Breast epithelium (tissue), 4 donors: Measurements from ENCODE around the gene AK5. TPM values are rescaled to one million over a fixed set of nuclear protein-coding genes. Genes with fewer than 3 reads are reported as not detected.

Source experiments
- DNase-seq, 2 donors: peaks; one replicate each; pipeline ENCODE4 v3.0.0-alpha.2; 2019; ENCODE audit warnings: low spot score in 2 of 2
- H3K27ac ChIP-seq, 2 donors: fragments of 200-600 bp; sonication (generic) in 1 of 2; one replicate each; pipeline ENCODE4 v1.5.1; 2016 to 2019; ENCODE audit warnings: mild to moderate bottlenecking in 1 of 2
- H3K27me3 ChIP-seq, 2 donors: fragments of 200-600 bp; sonication (generic) in 1 of 2; one replicate each; pipeline versions ENCODE4 v1.5.1 to v1.6.0; 2017 to 2019; ENCODE audit warnings: control low read depth in 1 of 2, mild to moderate bottlenecking in 1 of 2
- H3K36me3 ChIP-seq: fragments of 200-600 bp; one replicate; pipeline ENCODE4 v1.5.1; 2019
- H3K4me1 ChIP-seq, 2 donors: fragments of 200-600 bp; sonication (generic); one replicate each; pipeline ENCODE4 v1.5.1; 2016 to 2019; ENCODE audit warnings: control low read depth in 1 of 2
- H3K4me3 ChIP-seq, 3 donors: fragments of 200-600 bp; sonication (generic); 1 replicate in 2 of 3; 2 replicates in 1 of 3; pipeline ENCODE4 v1.5.1; 2016 to 2019; ENCODE audit warnings: mild to moderate bottlenecking in 3 of 3, moderate library complexity in 2 of 3
- H3K9me3 ChIP-seq, 2 donors: fragments of 200-600 bp; sonication (generic) in 1 of 2; one replicate each; pipeline ENCODE4 v1.5.1; 2016 to 2019; ENCODE audit warnings: control low read depth in 1 of 2
- CTCF ChIP-seq, 3 donors: fragments of 450-650 bp; IDR thresholded peaks; one replicate each; pipeline ENCODE4 v1.5.1; 2016 to 2017; ENCODE audit warnings: antibody characterized with exemption in 3 of 3, mild to moderate bottlenecking in 3 of 3, moderate library complexity in 3 of 3
- POLR2A ChIP-seq: fragments of 450-650 bp; IDR thresholded peaks from one replicate; pipeline ENCODE4 v1.6.1; 2016; ENCODE audit warnings: antibody characterized with exemption, mild to moderate bottlenecking, moderate library complexity
- POLR2AphosphoS5 ChIP-seq, 3 donors: sonication (generic); formaldehyde crosslinking; IDR thresholded peaks; one replicate each; pipeline ENCODE4 v1.6.1; 2017; ENCODE audit warnings: antibody characterized with exemption in 3 of 3
- intact Hi-C: fragments of 100-400 bp; cut with DNase I; formaldehyde crosslinking; loops from one replicate; pipeline ENCODE4 v1.15.1; 2023; ENCODE audit warnings: low total_unique reads
- total RNA-seq, 3 donors: library from RNA; depleted of rRNA; stranded (reverse); fragments of >200 nt; gene quantifications; one replicate each; pipeline ENCODE4 v1.1.0, GENCODE V29; 2016

The AK5 gene
- total RNA-seq, 3 donors from 2014 or later: under 0.01 to 111 (median 30.8) TPM

- Histone ChIP-seq H3K9me3 (peaks cover 0 to 5% of the 10 kb centered on the region in 2 donors), H3K4me3 (no peak overlapping the region), H3K27ac (no peak overlapping the region), H3K36me3 (no peaks in the 10 kb centered on the region), H3K4me1 (no peaks in the 10 kb centered on the region), H3K27me3 (no peaks in the 10 kb centered on the region)
- TF ChIP-seq POLR2A (no peak), CTCF (IDR thresholded peaks at IDR 0.05) (no peak), POLR2AphosphoS5 (IDR thresholded peaks at IDR 0.05) (no peak)
- intact Hi-C loops: no loop called here
- DNase-seq: no peak
These were observed 51.7 kb downstream of the AK5 start for GRCh38 chr1:77333501-77333900.

GRCh38 chr1:77336729-77337128, 54.9 kb downstream of the AK5 start:
- intact Hi-C loops: no loop called here
- Histone ChIP-seq H3K36me3 (no peaks in the 10 kb centered on the region), H3K9me3 (peaks cover 0 to 5% of the 10 kb centered on the region in 2 donors), H3K27ac (no peak overlapping the region), H3K4me3 (no peak overlapping the region), H3K4me1 (no peaks in the 10 kb centered on the region), H3K27me3 (no peaks in the 10 kb centered on the region)
- DNase-seq: no peak
- TF ChIP-seq POLR2AphosphoS5 (IDR thresholded peaks at IDR 0.05): no peak
- no peak for TF ChIP-seq POLR2A
- no peak for TF ChIP-seq CTCF (IDR thresholded peaks at IDR 0.05)

GRCh38 chr1:77339326-77339725, 57.5 kb downstream of the AK5 start:
- Histone ChIP-seq H3K36me3 (no peaks in the 10 kb centered on the region), H3K27me3 (no peaks in the 10 kb centered on the region), H3K4me3 (no peak overlapping the region), H3K4me1 (no peaks in the 10 kb centered on the region), H3K9me3 (peaks cover 0 to 2% of the 10 kb centered on the region in 2 donors), H3K27ac (no peak overlapping the region)
- intact Hi-C loops: no loop called here
- no peak for TF ChIP-seq POLR2AphosphoS5 (IDR thresholded peaks at IDR 0.05)
- no peak for TF ChIP-seq CTCF (IDR thresholded peaks at IDR 0.05)
- TF ChIP-seq POLR2A: no peak
- DNase-seq: no peak

- intact Hi-C loops: no loop called here
These were observed 59.4 kb downstream of the AK5 start for GRCh38 chr1:77341195-77341594.

GRCh38 chr1:77342745-77343144, 60.9 kb downstream of the AK5 start:
- Histone ChIP-seq H3K9me3 (no peaks in the 10 kb centered on the region), H3K27me3 (no peaks in the 10 kb centered on the region), H3K4me1 (no peaks in the 10 kb centered on the region), H3K27ac (peak overlapping the region in 1 of 2 donors; percentile 25), H3K36me3 (no peaks in the 10 kb centered on the region), H3K4me3 (no peak overlapping the region)
- DNase-seq: no peak
- intact Hi-C loops: no loop called here
- TF ChIP-seq CTCF (IDR thresholded peaks at IDR 0.05) (no peak), POLR2AphosphoS5 (IDR thresholded peaks at IDR 0.05) (no peak), POLR2A (no peak)

More at GRCh38 chr1:77341195-77341594, 59.4 kb downstream of the AK5 start:
- H3K36me3 ChIP-seq: no peaks in the 10 kb centered on the region
- no peak overlapping the region for H3K4me3 ChIP-seq
- H3K4me1 ChIP-seq: no peaks in the 10 kb centered on the region
- no peaks in the 10 kb centered on the region for H3K27me3 ChIP-seq
- no peaks in the 10 kb centered on the region for H3K9me3 ChIP-seq
- no peak for TF ChIP-seq POLR2AphosphoS5 (IDR thresholded peaks at IDR 0.05)
- TF ChIP-seq POLR2A: no peak
- TF ChIP-seq CTCF (IDR thresholded peaks at IDR 0.05): no peak
- DNase-seq: no peak
- H3K27ac ChIP-seq: no peak overlapping the region
